NT2/D1 (cell line): ENCODE data around the gene DDX11.
"Not testable (repeated sequence)": the region's sequence is repeated elsewhere in the genome, so short reads cannot be mapped to it uniquely, and the experiment has no call there.

ENCODE experiments used
- DNase-seq: peaks from one replicate; pipeline ENCODE4 v3.0.0-alpha.2; 2011; ENCODE audit warnings: low read depth, low spot score
- H3K27me3 ChIP-seq: 2 replicates; pipeline ENCODE4 v1.6.0; 2011; ENCODE audit warnings: mild to moderate bottlenecking; ENCODE audit not compliant: insufficient read length, insufficient read depth
- H3K36me3 ChIP-seq: 2 replicates; pipeline ENCODE4 v1.6.1; 2011; ENCODE audit warnings: mild to moderate bottlenecking, low read length, mixed read lengths; ENCODE audit not compliant: insufficient read depth, insufficient read length
- H3K4me1 ChIP-seq: 2 replicates; pipeline ENCODE4 v1.5.1; 2011; ENCODE audit not compliant: insufficient read depth, insufficient read length
- H3K4me3 ChIP-seq: 2 replicates; pipeline ENCODE4 v1.5.1; 2011; ENCODE audit warnings: low read depth; ENCODE audit not compliant: insufficient read length
- H3K9ac ChIP-seq: 2 replicates; pipeline ENCODE4 v1.6.0; 2011; ENCODE audit warnings: low read depth; ENCODE audit not compliant: insufficient read length
- H3K9me3 ChIP-seq: 2 replicates; pipeline ENCODE4 v1.5.1; 2011; ENCODE audit warnings: mild to moderate bottlenecking, low read length; ENCODE audit not compliant: insufficient read depth

Gene DDX11

GRCh38 chr12:31144768-31145167 is 71.1 kb downstream of the DDX11 start:
- H3K4me3 ChIP-seq, H3K9ac ChIP-seq, H3K9me3 ChIP-seq, DNase-seq, H3K36me3 ChIP-seq, H3K4me1 ChIP-seq, H3K27me3 ChIP-seq: not testable (repeated sequence)

- H3K9ac ChIP-seq, H3K36me3 ChIP-seq, H3K4me3 ChIP-seq, H3K27me3 ChIP-seq, H3K4me1 ChIP-seq, H3K9me3 ChIP-seq, DNase-seq: not testable (repeated sequence)
These were observed 71.6 kb downstream of the DDX11 start for GRCh38 chr12:31145296-31145695.

- DNase-seq, H3K27me3 ChIP-seq: not testable (repeated sequence)
These were observed 73.8 kb downstream of the DDX11 start for GRCh38 chr12:31147415-31147814.

GRCh38 chr12:31150766-31151165 is 77.1 kb downstream of the DDX11 start:
- not testable (repeated sequence) for DNase-seq, H3K36me3 ChIP-seq, H3K4me3 ChIP-seq, H3K27me3 ChIP-seq, H3K4me1 ChIP-seq, H3K9ac ChIP-seq, H3K9me3 ChIP-seq

More at GRCh38 chr12:31147415-31147814, 73.8 kb downstream of the DDX11 start:
- H3K9ac ChIP-seq, H3K4me3 ChIP-seq, H3K9me3 ChIP-seq, H3K4me1 ChIP-seq, H3K36me3 ChIP-seq: not testable (repeated sequence)
